D721Med (cell line): ENCODE results near the gene RANBP1.

Experiments
- DNase-seq: peaks from one replicate; pipeline ENCODE4 v3.0.0; 2011; ENCODE audit warnings: low spot score; ENCODE audit not compliant: insufficient read length
- FAIRE-seq: peaks from 2 replicates; lab custom pipeline; 2011; peaks lifted over from hg19 to GRCh38; lab: Jason Lieb, UNC
- TF ChIP-seq, protein P1 (sequence below): IDR thresholded peaks from 2 replicates; pipeline ENCODE4 v1.5.1; 2012; ENCODE audit warnings: mild to moderate bottlenecking, control low read depth; ENCODE audit not compliant: insufficient read depth; ENCODE audit errors: missing control alignments

RANBP1 gene

DNA sequence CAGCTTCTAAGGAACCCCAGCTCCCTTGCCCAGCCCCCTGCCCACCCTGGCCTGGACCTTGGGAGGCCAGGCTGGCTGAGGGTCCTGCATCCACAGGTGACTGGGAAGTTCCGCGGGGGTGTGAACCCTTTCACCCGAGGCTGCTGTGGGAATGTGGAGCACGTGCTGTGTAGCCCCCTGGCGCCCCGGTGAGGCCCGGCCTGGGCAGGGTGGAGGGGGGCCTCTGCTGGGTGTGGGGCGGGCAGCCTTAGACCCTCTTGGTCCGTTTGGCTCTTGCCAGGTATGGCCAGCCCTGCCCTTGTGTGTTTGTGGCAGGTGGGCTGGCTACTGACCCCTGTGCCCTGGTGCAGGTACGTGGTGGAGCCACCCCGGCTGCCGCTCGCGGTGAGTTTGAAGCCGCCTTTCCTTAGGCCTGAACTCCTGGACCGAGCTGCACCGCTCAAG is 24.6 kb downstream of the RANBP1 start:
- DNase-seq (no peak), FAIRE-seq (no peak)
- TF ChIP-seq, protein P1, sequence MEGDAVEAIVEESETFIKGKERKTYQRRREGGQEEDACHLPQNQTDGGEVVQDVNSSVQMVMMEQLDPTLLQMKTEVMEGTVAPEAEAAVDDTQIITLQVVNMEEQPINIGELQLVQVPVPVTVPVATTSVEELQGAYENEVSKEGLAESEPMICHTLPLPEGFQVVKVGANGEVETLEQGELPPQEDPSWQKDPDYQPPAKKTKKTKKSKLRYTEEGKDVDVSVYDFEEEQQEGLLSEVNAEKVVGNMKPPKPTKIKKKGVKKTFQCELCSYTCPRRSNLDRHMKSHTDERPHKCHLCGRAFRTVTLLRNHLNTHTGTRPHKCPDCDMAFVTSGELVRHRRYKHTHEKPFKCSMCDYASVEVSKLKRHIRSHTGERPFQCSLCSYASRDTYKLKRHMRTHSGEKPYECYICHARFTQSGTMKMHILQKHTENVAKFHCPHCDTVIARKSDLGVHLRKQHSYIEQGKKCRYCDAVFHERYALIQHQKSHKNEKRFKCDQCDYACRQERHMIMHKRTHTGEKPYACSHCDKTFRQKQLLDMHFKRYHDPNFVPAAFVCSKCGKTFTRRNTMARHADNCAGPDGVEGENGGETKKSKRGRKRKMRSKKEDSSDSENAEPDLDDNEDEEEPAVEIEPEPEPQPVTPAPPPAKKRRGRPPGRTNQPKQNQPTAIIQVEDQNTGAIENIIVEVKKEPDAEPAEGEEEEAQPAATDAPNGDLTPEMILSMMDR: no peak

DNA sequence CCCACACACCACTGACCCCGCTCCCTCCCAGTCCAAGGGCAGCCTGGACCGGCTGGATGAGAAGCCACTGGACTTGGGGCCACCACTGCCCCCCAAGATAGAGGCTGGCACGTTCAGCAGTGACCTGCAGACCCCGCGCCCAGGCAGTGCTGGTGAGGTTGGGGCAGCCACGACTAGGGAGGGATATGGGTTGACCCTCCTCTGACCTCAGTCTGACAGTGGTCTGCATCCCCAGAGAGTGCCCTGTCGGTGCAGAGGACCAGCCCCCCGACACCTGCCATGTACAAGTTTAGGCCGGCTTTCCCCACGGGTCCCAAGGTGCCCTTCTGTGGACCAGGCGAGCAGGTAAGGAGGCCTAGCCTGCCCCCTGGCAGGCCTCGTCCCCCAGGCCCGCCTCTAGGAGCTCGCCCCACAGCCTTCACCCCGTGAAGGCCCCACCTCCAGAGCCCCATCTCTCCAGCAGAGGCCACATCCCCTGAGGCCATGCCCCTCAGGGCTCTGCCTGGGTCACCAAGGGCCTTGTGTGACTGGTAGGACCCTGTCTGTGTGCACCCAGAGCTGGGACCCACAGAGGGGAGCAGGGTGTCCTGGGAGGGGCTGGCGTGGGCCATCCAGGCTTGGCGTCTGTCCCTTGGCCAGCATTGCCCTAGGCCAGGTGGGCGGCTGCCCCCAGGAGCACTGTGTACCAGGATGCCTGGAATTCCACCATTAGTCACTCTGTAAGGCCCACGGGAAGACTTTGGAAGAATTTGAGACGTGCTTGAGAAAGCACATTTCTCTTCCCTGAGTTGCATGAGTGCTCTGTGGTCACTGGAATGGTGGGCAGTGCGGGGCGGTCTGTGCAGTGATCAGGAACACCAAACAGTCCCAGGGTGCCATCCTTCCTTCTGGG is 25.5 kb downstream of the RANBP1 start:
- TF ChIP-seq, protein P1: no peak
- FAIRE-seq: no peak
- no peak for DNase-seq

DNA sequence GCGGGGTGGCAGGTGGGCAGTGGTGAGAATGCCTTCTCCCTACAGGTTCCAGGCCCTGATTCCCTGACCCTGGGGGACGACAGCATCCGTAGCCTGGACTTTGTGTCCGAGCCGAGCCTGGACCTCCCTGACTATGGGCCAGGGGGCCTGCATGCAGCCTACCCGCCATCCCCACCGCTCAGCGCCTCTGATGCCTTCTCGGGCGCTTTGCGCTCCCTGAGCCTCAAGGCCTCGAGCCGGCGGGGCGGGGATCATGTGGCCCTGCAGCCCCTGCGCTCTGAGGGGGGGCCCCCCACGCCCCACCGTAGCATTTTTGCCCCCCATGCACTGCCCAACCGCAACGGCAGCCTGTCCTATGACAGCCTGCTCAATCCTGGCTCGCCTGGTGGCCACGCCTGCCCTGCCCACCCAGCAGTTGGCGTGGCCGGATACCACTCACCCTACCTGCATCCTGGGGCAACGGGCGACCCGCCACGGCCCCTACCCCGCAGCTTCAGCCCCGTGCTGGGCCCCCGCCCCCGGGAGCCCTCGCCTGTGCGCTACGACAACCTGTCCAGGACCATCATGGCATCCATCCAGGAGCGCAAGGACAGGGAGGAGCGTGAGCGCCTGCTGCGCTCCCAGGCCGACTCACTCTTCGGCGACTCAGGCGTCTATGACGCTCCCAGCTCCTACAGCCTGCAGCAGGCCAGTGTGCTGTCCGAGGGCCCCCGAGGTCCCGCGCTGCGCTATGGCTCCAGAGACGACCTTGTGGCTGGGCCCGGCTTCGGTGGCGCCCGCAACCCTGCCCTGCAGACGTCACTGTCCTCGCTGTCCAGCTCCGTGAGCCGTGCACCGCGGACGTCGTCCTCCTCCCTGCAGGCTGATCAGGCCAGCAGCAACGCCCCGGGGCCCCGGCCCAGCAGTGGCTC is 27.1 kb downstream of the RANBP1 start:
- FAIRE-seq (no peak), DNase-seq (no peak)
- TF ChIP-seq, protein P1: no peak

DNA sequence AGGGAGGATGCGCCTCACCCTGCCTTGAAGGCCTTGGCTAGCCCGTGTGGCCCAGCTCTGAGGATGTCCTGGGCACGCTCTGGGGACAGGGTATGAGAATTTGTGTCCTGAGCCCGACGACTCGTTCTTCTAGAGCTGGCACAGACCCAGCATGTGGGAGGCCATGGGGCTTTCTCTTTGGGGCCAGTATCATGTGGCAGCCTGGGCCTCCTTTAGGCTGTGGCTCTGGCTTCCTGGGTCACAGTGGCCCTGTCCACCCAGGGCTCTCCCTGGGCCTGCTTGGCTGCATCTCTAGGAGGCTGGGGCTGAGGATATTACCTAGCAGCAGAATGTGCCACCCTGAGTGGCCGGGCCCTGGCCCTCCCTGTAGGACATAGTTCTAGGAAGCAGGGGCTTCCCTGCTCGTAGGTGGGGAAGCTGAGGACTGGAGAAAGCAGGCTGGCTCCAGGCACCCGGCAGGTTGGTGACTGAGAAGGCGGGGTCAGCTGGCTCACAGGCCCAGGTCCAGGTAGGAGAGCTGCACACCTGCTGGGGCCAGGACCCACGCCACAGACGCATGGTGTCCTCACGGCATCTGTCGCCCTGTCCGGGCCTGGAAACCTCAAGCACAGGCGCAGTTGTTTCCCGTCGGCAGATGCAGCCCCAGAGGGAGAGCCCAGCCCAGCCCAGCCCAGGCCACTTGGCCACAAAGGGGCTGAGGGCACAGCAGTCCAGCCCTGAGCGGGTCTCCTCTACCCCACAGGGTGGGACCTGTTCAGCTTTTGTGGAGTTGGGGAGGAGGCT is 28.2 kb downstream of the RANBP1 start:
- DNase-seq (no peak), FAIRE-seq (no peak)
- TF ChIP-seq, protein P1: no peak

DNA sequence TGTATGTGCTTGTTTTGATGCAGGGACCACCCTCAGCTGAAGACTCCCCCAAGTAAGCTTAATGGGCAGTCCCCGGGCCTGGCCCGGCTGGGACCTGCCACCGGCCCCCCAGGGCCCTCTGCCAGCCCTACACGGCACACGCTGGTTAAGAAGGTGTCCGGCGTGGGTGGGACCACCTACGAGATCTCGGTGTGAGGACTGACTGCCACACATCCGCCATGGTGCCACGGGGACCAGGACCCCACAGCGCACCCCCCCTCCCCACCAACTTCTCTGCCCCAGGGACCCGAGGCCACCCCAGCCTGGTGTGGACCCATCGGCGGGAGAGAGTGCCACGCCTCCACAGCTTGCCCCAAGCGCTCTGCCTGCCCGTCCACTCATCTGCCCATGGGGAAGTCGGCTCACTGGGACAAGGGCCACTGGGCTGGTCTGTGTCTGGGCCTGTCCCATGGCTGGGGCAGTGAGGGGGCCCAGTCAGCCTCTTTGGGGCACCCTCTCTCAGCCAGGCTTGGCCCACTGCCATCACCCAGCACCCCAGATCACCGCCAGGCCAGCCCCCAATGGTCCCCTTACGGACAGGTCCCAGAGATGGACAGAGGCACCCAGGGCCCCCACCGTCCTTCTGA is 29.4 kb downstream of the RANBP1 start:
- TF ChIP-seq, protein P1: no peak
- DNase-seq (no peak), FAIRE-seq (no peak)

DNA sequence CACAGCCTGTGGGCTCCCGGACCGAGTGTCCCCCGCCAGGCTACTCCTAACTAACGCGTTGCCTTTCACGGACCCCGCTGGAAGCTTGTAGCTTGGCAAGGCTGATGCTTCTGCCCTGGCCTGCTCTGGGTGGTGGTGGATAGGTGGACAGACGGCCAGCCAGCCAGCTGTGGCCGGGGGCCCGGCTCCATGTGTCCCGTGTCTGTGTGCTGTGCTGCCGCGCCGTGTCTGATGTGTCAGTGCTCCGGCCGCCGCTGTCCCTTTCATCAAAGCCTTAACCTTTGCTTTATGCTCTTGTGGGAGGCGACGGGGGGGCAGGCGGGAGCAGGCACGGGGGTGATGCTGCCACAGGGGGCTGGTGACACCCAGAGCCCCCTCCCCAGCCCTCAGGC is 29.9 kb downstream of the RANBP1 start:
- TF ChIP-seq, protein P1: no peak
- DNase-seq (no peak), FAIRE-seq (no peak)
